LNCaP clone FGC (cell line): ENCODE data around the gene UBXN2A.

Source experiments
- DNase-seq: peaks from one replicate; pipeline ENCODE4 v3.0.0-alpha.2; 2011; ENCODE audit warnings: low read depth
- H3K4me3 ChIP-seq: 2 replicates; pipeline ENCODE4 v1.5.1; 2011; ENCODE audit warnings: mild to moderate bottlenecking, low read depth, low read length, control low read depth
- CTCF ChIP-seq: IDR thresholded peaks from 2 replicates; pipeline ENCODE4 v1.5.1; 2012; ENCODE audit warnings: mild to moderate bottlenecking; ENCODE audit not compliant: control insufficient read depth, insufficient read depth; ENCODE audit errors: extremely low read depth

Gene UBXN2A

DNA sequence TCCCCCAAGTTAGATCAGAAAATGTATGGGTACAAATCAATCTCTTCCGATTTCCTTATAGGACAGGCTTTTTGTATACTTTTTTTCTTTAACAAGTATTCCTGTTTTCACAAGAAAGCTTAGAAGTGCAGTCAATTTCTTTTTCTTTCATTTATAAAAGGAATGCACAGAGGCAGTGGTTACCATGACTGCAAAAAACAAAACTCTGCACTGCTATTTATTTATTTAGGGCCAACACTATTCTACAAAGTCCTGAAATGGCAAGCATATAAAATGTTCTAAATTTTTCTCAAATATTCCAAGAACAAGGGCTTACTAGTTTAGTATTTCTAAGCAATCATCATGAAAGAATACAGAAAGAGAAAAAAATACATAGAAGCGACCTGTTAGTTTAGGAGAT, 35.6 kb upstream of the UBXN2A start:
- DNase-seq = no peak
- no peak for TF ChIP-seq CTCF
- no peak overlapping the region for H3K4me3 ChIP-seq

DNA sequence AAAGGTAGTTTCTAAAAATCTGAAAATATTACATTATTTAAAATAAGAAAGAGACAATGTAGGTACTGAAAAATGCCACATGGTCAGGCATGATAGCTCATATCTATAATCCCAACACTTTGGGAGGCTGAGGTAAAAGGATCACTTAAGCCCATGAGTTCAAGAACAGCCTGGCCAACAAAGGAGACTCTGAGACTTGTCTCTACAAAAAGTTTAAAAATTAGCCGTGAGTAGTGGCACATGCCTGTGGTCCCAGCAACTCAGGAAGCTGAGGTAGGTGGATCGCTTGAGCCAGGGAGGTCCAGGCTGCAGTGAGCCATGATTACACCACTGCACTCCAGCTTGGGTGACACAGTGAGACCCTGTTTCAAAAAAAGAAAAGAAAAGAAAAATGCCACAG, 35.1 kb upstream of the UBXN2A start:
- no peak for TF ChIP-seq CTCF
- no peak for DNase-seq

GRCh38 chr2:23912054-23912453, 28.2 kb upstream of the UBXN2A start:
- TF ChIP-seq CTCF = no peak
- no peak for DNase-seq
- H3K4me3 ChIP-seq = no peak overlapping the region

More for the DNA sequence above, 35.1 kb upstream of the UBXN2A start:
- no peak overlapping the region for H3K4me3 ChIP-seq

DNA sequence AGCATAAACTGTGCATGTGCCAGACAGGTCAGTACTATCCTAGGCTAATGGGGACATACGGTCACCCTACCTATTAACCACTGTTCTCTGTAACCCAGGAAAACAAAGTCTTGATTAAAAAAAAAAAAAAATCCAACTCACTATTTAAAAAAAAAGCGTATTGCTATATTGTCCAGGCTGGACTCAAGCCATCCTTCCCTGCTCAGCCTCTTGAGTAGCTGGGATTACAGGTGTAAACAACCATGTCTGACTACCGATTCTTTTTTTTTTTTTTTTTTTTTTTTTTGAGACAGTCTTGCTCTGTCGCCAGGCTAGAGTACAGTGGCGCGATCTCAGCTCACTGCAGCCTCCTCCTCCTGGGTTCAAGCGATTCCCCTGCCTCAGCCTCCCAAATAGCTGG, 24.9 kb upstream of the UBXN2A start:
- H3K4me3 ChIP-seq = no peak overlapping the region
- no peak for TF ChIP-seq CTCF
- DNase-seq = no peak

DNA sequence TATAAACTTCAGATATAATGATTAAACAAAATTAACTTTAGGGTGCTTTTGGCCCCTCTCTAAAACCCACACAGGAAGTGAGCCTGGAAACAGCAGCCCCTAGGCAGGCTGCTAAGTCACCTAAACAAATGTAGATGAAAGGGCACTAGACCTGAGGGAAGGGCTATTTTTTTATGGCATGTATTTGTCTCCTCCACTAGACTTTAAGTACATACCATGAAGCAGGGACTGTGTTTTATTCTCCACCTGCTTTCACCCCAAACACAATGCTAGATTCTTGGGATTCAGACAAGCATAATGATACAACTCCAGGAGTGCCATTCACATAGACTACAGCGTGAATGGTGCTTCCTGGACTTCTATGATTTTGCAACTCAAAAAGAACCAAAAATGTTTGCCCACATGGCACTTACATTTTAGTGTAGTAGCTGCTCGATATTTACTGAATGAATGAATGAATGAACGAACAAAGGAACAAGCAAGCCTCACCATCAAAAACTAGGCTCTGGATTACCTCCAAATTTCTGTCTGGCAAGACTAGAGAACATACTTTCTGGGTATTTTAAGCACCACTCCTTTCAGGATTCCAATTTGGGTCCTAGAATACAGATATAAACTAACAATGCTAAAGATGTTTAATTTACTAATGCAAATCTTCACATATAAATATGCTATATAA, 23.4 kb upstream of the UBXN2A start:
- no peak overlapping the region for H3K4me3 ChIP-seq
- no peak for TF ChIP-seq CTCF
- DNase-seq = no peak

DNA sequence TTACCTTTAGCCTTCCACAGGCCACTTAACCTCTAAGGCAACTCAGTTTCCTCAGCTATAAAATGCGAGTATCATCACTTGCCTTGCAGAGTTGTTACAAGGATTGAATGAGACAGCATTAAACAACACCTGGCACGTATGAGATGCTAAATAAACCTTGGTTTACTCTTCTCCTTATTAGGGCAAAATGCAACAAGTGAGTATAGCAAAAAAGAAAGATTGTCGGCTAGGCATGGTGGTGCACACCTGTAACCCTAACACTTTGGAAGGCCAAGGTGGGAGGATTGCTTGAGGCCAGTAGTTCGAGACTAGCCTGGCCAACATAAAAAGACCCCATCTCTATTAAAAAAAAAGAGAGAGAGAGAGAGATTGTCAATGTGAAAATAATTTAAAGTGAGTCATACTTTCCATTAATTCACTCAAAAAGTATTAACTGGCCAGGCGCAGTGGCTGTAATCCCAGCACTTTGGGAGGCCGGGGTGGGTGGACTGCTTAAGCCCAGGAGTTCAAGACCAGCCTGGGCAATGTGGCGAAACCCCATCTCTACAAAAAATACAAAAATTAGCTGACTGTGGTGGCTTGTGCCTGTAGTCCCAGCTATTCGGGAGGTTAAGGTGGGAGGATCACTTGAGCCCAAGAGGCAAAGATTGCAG, 21.3 kb upstream of the UBXN2A start:
- no peak for DNase-seq
- no peak for TF ChIP-seq CTCF
- no peak overlapping the region for H3K4me3 ChIP-seq
